Esophagus (tissue), 2 donors: Measurements from ENCODE around the gene TDRD9. TPM values are rescaled to one million over a fixed set of nuclear protein-coding genes. Genes with fewer than 3 reads are reported as not detected.

Experiments
- H3K27ac ChIP-seq, 2 donors: one replicate each; pipeline ENCODE4 v1.5.1; 2013; ENCODE audit warnings: low read depth in 2 of 2, mild to moderate bottlenecking in 2 of 2, inconsistent platforms in 1 of 2, low read length in 1 of 2, moderate library complexity in 1 of 2
- H3K27me3 ChIP-seq, 2 donors: one replicate each; pipeline ENCODE4 v1.6.1; 2013; ENCODE audit warnings: low read length in 2 of 2, control low read depth in 1 of 2, mild to moderate bottlenecking in 1 of 2; ENCODE audit not compliant: insufficient read depth in 2 of 2, control insufficient read depth in 1 of 2
- H3K36me3 ChIP-seq, 2 donors: one replicate each; pipeline ENCODE4 v1.6.1; 2013; ENCODE audit warnings: low read length in 1 of 2; ENCODE audit not compliant: control insufficient read depth in 2 of 2, insufficient read depth in 2 of 2
- H3K4me1 ChIP-seq, 2 donors: one replicate each; pipeline ENCODE4 v1.6.1; 2013; ENCODE audit warnings: low read length in 1 of 2; ENCODE audit not compliant: control insufficient read depth in 2 of 2, insufficient read depth in 2 of 2
- H3K4me3 ChIP-seq, 2 donors: one replicate each; pipeline ENCODE4 v1.5.1; 2013; ENCODE audit warnings: low read length in 2 of 2, mild to moderate bottlenecking in 2 of 2, low read depth in 1 of 2, moderate library complexity in 1 of 2
- H3K9me3 ChIP-seq, 2 donors: one replicate each; pipeline ENCODE4 v1.6.1; 2013; ENCODE audit warnings: mild to moderate bottlenecking in 2 of 2, low read depth in 1 of 2, low read length in 1 of 2, moderate library complexity in 1 of 2; ENCODE audit not compliant: control insufficient read depth in 2 of 2, insufficient read depth in 1 of 2
- WGBS, 2 donors: extraction: QIAGEN DNeasy Blood & Tissue Kit; methylation state at CpG; one replicate each; pipeline ENCODE4 v1.1.7; 2013; 5-methylcytosine and 5-hydroxymethylcytosine counted together
- polyA plus RNA-seq, 2 donors: library from polyadenylated mRNA; stranded (reverse); fragments of 200-250 nt; gene quantifications; one replicate each; pipeline ENCODE4 v1.2.3, GENCODE V29; 2013
- donor health status: healthy with polysubstance abuse.
- donor health status: Bipolar disorder and iron deficiency.

Gene TDRD9
- polyA plus RNA-seq, 2 donors = 0.28 to 0.39 TPM

DNA sequence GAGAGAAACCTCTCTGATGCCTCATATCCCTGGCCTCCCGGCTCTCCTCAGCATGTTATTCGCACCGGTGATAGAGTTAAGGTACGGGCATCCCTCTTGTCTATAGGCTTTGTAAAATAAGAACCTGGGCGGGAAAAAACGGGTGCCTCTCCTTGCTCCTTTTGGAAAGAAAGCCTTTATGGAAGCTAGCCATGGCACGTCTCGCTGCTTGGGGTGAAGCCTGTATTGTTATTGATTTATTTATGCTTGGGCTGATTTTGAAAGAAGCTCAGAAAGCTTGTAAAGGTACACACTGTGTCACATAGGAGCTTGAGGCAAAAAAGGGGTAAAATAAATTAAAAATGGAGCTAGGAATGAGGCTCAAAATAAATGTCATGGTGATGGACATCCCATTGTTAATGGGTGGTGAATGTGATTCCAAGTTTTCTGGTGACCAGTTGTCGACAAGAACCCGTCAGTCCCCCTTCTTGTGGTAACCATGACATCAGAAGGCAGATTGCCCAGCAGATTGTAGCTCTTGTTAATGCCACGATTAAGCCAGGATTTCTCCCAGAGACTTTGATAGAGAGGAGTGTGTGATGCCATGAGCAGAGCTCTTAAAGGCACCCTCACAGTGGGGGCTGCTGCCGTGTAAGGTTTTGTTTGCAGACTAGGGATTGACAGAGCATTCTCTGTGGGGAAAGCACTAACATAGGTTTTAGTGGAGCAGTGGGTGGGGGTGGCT is 106.9 kb downstream of the TDRD9 start:
- Histone ChIP-seq H3K36me3 (no peaks in the 10 kb centered on the region), H3K4me3 (no peak overlapping the region), H3K4me1 (no peaks in the 10 kb centered on the region), H3K27ac (no peak overlapping the region), H3K9me3 (no peaks in the 10 kb centered on the region), H3K27me3 (no peaks in the 10 kb centered on the region)
- WGBS, 2 donors = 44 to 64% methylated on average over 12 of the region's 12 CpGs

DNA sequence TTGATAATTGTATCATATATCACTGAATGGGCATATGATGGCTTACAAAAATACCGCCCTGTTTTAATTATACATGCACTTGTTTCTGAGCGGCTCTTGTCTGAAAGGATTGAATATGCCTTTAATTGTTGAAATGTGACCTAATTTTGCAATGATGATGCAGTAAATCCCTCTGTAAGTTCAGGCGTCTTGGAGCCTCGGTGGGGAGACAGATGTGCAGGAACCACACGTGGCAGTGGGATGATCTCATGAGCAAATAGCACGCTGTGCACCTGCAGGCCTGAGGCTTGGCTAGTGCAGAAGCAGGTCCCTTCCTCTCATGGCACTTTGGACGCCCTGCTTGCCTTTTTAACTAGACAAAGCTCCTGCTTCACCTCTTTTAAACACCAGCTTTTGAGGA is 108.0 kb downstream of the TDRD9 start:
- WGBS, 2 donors = 68 to 71% methylated on average over 7 of the region's 7 CpGs
- H3K9me3 ChIP-seq = no peaks in the 10 kb centered on the region

DNA sequence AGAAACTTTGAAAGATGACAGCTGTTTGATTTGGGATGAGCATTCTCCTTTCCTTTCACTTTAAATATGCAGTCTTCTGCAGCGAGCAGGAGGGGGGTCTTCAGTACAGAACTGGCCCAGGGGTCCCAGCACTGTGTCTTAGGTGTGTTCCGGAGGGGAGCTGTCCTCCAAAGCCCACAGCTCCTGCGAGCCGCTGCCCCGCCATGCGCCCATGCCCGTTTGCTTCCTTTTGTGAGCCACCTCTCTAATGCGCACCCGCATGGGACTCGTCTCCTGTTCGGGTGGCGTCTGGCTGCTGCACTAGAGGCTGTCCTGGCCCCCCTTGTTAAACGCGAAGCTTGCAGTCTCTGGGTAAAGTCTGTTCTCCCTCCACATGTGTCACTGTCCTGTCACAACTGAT is 108.8 kb downstream of the TDRD9 start:
- H3K27me3 ChIP-seq = no peaks in the 10 kb centered on the region
- H3K4me1 ChIP-seq = no peaks in the 10 kb centered on the region
- no peak overlapping the region for H3K27ac ChIP-seq
- no peak overlapping the region for H3K4me3 ChIP-seq
- H3K9me3 ChIP-seq = no peaks in the 10 kb centered on the region
- no peaks in the 10 kb centered on the region for H3K36me3 ChIP-seq
- 79 to 81% methylated on average over 14 of the region's 14 CpGs for WGBS, 2 donors

More for the DNA sequence above, 108.0 kb downstream of the TDRD9 start:
- no peaks in the 10 kb centered on the region for H3K4me1 ChIP-seq
- no peak overlapping the region for H3K4me3 ChIP-seq
- H3K36me3 ChIP-seq = no peaks in the 10 kb centered on the region
- H3K27ac ChIP-seq = no peak overlapping the region
- H3K27me3 ChIP-seq = no peaks in the 10 kb centered on the region

DNA sequence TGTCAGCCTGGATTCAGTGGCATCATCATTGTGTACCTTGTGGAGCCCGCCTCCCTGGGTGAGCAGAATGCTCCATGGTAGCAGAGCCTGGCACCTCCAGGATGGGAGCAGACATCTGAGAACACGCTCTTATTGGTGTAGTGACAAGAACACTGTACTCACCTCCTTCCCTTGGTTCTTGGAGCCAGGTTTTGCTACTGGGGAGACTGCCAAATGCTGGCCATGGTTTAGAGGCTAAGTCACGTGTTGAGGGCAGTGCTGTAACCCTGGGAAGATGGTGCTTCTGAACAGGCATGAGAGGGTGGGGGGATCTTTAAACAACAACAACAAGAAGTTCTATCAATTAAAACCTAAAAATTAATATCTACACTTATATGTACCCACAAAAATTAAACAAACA is 109.6 kb downstream of the TDRD9 start:
- Histone ChIP-seq H3K27me3 (no peaks in the 10 kb centered on the region), H3K27ac (no peak overlapping the region), H3K36me3 (no peaks in the 10 kb centered on the region), H3K4me3 (no peak overlapping the region), H3K9me3 (no peaks in the 10 kb centered on the region), H3K4me1 (no peaks in the 10 kb centered on the region)
- WGBS, 2 donors = 52 to 65% methylated on average over 3 of the region's 3 CpGs

GRCh38 chr14:104039214-104039613 is 111.0 kb downstream of the TDRD9 start:
- no peaks in the 10 kb centered on the region for H3K36me3 ChIP-seq
- 66% methylated on average over 5 of the region's 5 CpGs for WGBS, 2 donors

GRCh38 chr14:104040539-104040938 is 112.3 kb downstream of the TDRD9 start:
- Histone ChIP-seq H3K36me3 (no peaks in the 10 kb centered on the region), H3K4me3 (no peak overlapping the region), H3K27me3 (no peaks in the 10 kb centered on the region), H3K9me3 (no peaks in the 10 kb centered on the region), H3K4me1 (no peaks in the 10 kb centered on the region), H3K27ac (no peak overlapping the region)
- 49 to 52% methylated on average over 5 of the region's 5 CpGs for WGBS, 2 donors

More at GRCh38 chr14:104039214-104039613, 111.0 kb downstream of the TDRD9 start:
- no peaks in the 10 kb centered on the region for H3K4me1 ChIP-seq
- H3K27me3 ChIP-seq = no peaks in the 10 kb centered on the region
- no peak overlapping the region for H3K4me3 ChIP-seq
- no peaks in the 10 kb centered on the region for H3K9me3 ChIP-seq
- H3K27ac ChIP-seq = no peak overlapping the region

DNA sequence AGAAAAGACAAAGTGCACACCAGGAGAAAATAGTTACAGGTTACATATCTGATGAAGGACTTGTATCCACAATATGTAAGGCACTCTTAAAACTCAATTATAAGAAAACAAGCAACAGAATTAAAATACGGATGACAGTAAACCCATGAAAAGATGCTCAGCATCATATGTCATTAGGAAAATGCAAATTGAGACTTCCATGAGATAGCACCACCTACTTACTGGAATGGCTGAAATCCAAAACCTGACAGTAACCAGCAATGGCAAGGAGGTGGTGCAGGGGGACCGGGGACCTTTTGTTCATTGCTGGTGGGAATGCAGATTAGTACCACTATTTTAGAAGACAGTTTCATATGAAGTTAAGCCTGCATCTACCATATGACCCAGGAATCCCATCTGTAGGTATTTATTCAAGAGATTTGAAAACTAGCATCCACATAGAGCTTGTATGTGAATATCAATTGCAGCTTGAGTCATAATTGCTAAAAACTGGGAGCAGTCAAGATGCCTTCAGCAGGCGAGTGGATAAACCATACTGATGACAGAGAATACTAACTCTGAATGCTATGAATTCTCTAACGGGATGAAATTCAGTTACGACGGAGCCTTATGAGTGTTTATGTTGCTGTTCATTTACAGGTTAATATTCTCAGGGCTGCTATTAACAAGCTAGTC is 113.3 kb downstream of the TDRD9 start:
- H3K27me3 ChIP-seq = no peaks in the 10 kb centered on the region
- no peaks in the 10 kb centered on the region for H3K4me1 ChIP-seq
- no peak overlapping the region for H3K4me3 ChIP-seq
- no peaks in the 10 kb centered on the region for H3K36me3 ChIP-seq
- no peaks in the 10 kb centered on the region for H3K9me3 ChIP-seq
- H3K27ac ChIP-seq = no peak overlapping the region
- WGBS, 2 donors = 87 to 92% methylated on average over 6 of the region's 6 CpGs

GRCh38 chr14:104044016-104044415 is 115.8 kb downstream of the TDRD9 start:
- no peaks in the 10 kb centered on the region for H3K36me3 ChIP-seq
- H3K4me1 ChIP-seq = no peaks in the 10 kb centered on the region
- WGBS, 2 donors = 90 to 91% methylated on average over 6 of the region's 6 CpGs
- H3K4me3 ChIP-seq = no peak overlapping the region
- H3K9me3 ChIP-seq = no peaks in the 10 kb centered on the region
- no peaks in the 10 kb centered on the region for H3K27me3 ChIP-seq
- no peak overlapping the region for H3K27ac ChIP-seq

GRCh38 chr14:104047761-104048160 is 119.5 kb downstream of the TDRD9 start:
- Histone ChIP-seq H3K9me3 (no peaks in the 10 kb centered on the region), H3K36me3 (no peaks in the 10 kb centered on the region), H3K27ac (no peak overlapping the region), H3K4me3 (no peak overlapping the region), H3K27me3 (no peaks in the 10 kb centered on the region), H3K4me1 (no peaks in the 10 kb centered on the region)
- 95 to 97% methylated on average over 3 of the region's 3 CpGs for WGBS, 2 donors
